Measurements from ENCODE around the gene MUC13. TPM values are rescaled to one million over a fixed set of nuclear protein-coding genes. Genes with fewer than 3 reads are reported as not detected.

MUC13 gene
- total and polyA plus RNA-seq, 9 of the 15 experiments (the other 6 are each of a cell fraction or from before 2014, with no cell fraction given) = 0.09 TPM; not detected in 8

DNA sequence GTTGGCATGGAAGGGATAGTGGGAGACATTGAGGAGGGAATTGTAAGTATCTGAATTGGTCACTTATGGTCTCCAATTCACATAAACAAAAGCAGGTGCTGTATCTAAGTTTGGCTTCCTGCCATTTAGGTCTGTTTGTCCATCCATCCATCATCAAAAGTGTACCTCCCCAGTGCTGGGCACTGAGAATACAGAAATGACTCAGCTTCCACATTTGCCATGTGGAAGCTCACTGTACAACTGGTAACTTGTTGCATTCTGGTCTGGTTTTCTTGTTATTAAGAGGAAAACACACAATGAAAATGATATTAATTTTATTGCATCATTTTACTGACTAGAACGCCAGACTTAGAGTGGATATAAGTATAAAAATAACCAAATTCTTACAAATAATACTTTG is 30.9 kb upstream of the MUC13 start:
- CTCF ChIA-PET (ENCODE audit: low intra/inter-chr PET ratio) = interaction anchor here (0.5 kb wide), 1 partner anchor 308 kb away, joined by 3 read pairs; no protein-coding TSS in a partner anchor
- POLR2A ChIA-PET = no interaction called here
- in situ Hi-C loops (cut with MboI) = no loop called here
- H3K27ac ChIP-seq (ENCODE audit: extremely low read depth, low read depth, low read length) = no peak overlapping the region
- TF ChIP-seq ZC3H11A (IDR thresholded peaks at IDR 0.05; ENCODE audit: low read depth, low read length) (no peak), ATF3 (IDR thresholded peaks at IDR 0.05) (peak; percentile 11; the same call in 1 of the 2 replicates), ATF3 (CRISPR knock-in tag; conservative IDR thresholded peaks at IDR 0.05) (no peak)
- H3K27me3 ChIP-seq (ENCODE audit: control insufficient read depth in 2 of 2, insufficient read depth in 2 of 2, low read length in 2 of 2) = peaks cover 8 to 28% of the 10 kb centered on the region in 2 experiments; a peak in 3 of 5 replicates
- no peak for DNase-seq (ENCODE audit: extremely low read depth in 1 of 4, low spot score in 3 of 4)
- H3K4me1 ChIP-seq (replicated peaks in 1 of 2; ENCODE audit: control insufficient read depth in 2 of 2, insufficient read depth in 2 of 2, low read length in 2 of 2) = no peaks in the 10 kb centered on the region
- H2AFZ ChIP-seq (ENCODE audit: low read depth, low read length) = no peak overlapping the region
- H3K36me3 ChIP-seq (ENCODE audit: control insufficient read depth, insufficient read depth, low read length) = no peaks in the 10 kb centered on the region
- no peaks in the 10 kb centered on the region for H4K20me1 ChIP-seq (replicated peaks; ENCODE audit: control insufficient read depth, insufficient read depth, low read length)
- H3K9me3 ChIP-seq (replicated peaks; ENCODE audit: control insufficient read depth, insufficient read depth, low read depth, low read length) = no peaks in the 10 kb centered on the region
- BruUV-seq (replicated peaks) = no TSS peak
- H3K4me3 ChIP-seq = no peak overlapping the region
- 0% methylated on average over 1 of the region's 1 CpG for WGBS (ENCODE audit: insufficient coverage, low coverage, missing lambda C conversion rate)
- FAIRE-seq = no peak
- intact Hi-C loops (cut with micrococcal nuclease) = no loop called here
- H3K9ac ChIP-seq (ENCODE audit: insufficient read depth in 1 of 2, low read depth in 2 of 2, low read length in 2 of 2) = no peak overlapping the region
- no peak overlapping the region for H3K4me2 ChIP-seq (ENCODE audit: insufficient read depth, low read length)
- no peaks in the 10 kb centered on the region for H3K9me1 ChIP-seq (ENCODE audit: control insufficient read depth, insufficient read depth, low read length)
- no peak for ATAC-seq
- H3K79me2 ChIP-seq (ENCODE audit: control insufficient read depth, insufficient read depth, low read length) = no peaks in the 10 kb centered on the region

GRCh38 chr3:124964387-124964786 is 29.8 kb upstream of the MUC13 start:
- ChIA-PET CTCF (ENCODE audit: low intra/inter-chr PET ratio) (no interaction called here), POLR2A (no interaction called here)
- no TSS peak for BruUV-seq (replicated peaks)
- FAIRE-seq (no peak), DNase-seq (ENCODE audit: extremely low read depth in 1 of 4, low spot score in 3 of 4) (no peak), ATAC-seq (no peak)
- H3K9ac ChIP-seq (ENCODE audit: insufficient read depth in 1 of 2, low read depth in 2 of 2, low read length in 2 of 2) = no peak overlapping the region
- H3K27me3 ChIP-seq (ENCODE audit: control insufficient read depth in 2 of 2, insufficient read depth in 2 of 2, low read length in 2 of 2) = peaks cover 6 to 18% of the 10 kb centered on the region in 2 experiments; a peak in 3 of 5 replicates
- in situ Hi-C loops (cut with MboI) = no loop called here
- no peaks in the 10 kb centered on the region for H4K20me1 ChIP-seq (replicated peaks; ENCODE audit: control insufficient read depth, insufficient read depth, low read length)
- intact Hi-C loops (cut with micrococcal nuclease) = no loop called here
- H3K9me1 ChIP-seq (ENCODE audit: control insufficient read depth, insufficient read depth, low read length) = no peaks in the 10 kb centered on the region
- no peaks in the 10 kb centered on the region for H3K9me3 ChIP-seq (replicated peaks; ENCODE audit: control insufficient read depth, insufficient read depth, low read depth, low read length)
- H3K36me3 ChIP-seq (ENCODE audit: control insufficient read depth, insufficient read depth, low read length) = no peaks in the 10 kb centered on the region
- no peak overlapping the region for H3K4me2 ChIP-seq (ENCODE audit: insufficient read depth, low read length)
- H2AFZ ChIP-seq (ENCODE audit: low read depth, low read length) = no peak overlapping the region
- WGBS (ENCODE audit: insufficient coverage, low coverage, missing lambda C conversion rate) = 0% methylated on average over 4 of the region's 4 CpGs
- no peak overlapping the region for H3K27ac ChIP-seq (ENCODE audit: extremely low read depth, low read depth, low read length)
- H3K79me2 ChIP-seq (ENCODE audit: control insufficient read depth, insufficient read depth, low read length) = no peaks in the 10 kb centered on the region
- no peak overlapping the region for H3K4me3 ChIP-seq
- H3K4me1 ChIP-seq (replicated peaks in 1 of 2; ENCODE audit: control insufficient read depth in 2 of 2, insufficient read depth in 2 of 2, low read length in 2 of 2) = no peaks in the 10 kb centered on the region
- TF ChIP-seq GATA2 (CRISPR knock-in tag; IDR thresholded peaks at IDR 0.05) = no peak
- no peak for TF ChIP-seq BCOR (IDR thresholded peaks at IDR 0.05)
- no peak for TF ChIP-seq SMAD2 (IDR thresholded peaks at IDR 0.05; ENCODE audit: low read depth, low read length)
- TF ChIP-seq ZNF184 (CRISPR knock-in tag; IDR thresholded peaks at IDR 0.05) = no peak
- TF ChIP-seq GABPB2 (CRISPR knock-in tag; conservative IDR thresholded peaks at IDR 0.05) = no peak
- TF ChIP-seq ZNF79 (CRISPR knock-in tag; IDR thresholded peaks at IDR 0.05; ENCODE audit: low read depth) = no peak
- TF ChIP-seq RFX7 (CRISPR knock-in tag; IDR thresholded peaks at IDR 0.05) = no peak
- TF ChIP-seq HMG20A (CRISPR knock-in tag; conservative IDR thresholded peaks at IDR 0.05) = no peak
- no peak for TF ChIP-seq NCOA4 (IDR thresholded peaks at IDR 0.05; ENCODE audit: partially characterized antibody)
- TF ChIP-seq, protein P1, sequence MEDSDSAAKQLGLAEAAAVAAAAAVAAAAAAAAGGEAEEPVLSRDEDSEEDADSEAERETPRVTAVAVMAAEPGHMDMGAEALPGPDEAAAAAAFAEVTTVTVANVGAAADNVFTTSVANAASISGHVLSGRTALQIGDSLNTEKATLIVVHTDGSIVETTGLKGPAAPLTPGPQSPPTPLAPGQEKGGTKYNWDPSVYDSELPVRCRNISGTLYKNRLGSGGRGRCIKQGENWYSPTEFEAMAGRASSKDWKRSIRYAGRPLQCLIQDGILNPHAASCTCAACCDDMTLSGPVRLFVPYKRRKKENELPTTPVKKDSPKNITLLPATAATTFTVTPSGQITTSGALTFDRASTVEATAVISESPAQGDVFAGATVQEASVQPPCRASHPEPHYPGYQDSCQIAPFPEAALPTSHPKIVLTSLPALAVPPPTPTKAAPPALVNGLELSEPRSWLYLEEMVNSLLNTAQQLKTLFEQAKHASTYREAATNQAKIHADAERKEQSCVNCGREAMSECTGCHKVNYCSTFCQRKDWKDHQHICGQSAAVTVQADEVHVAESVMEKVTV (CRISPR knock-in tag; IDR thresholded peaks at IDR 0.05) = no peak
- no peak for TF ChIP-seq ATF1 (CRISPR knock-in tag; IDR thresholded peaks at IDR 0.05)
- TF ChIP-seq ATF1 (tag; IDR thresholded peaks at IDR 0.05) = no peak
- no peak for TF ChIP-seq MYC (IDR thresholded peaks at IDR 0.05; ENCODE audit: low read depth, low read length)
- TF ChIP-seq MYC (CRISPR knock-in tag; IDR thresholded peaks at IDR 0.05; ENCODE audit: borderline replicate concordance, low read depth) = no peak
- TF ChIP-seq MYNN (IDR thresholded peaks at IDR 0.05) = no peak
- no peak for TF ChIP-seq MYNN (CRISPR knock-in tag; IDR thresholded peaks at IDR 0.05)

Data from K562 (cell line).